ENCODE measurements around the gene SELENOV. TPM values are rescaled to one million over a fixed set of nuclear protein-coding genes. Genes with fewer than 3 reads are reported as not detected.

Gene SELENOV
- total and polyA plus RNA-seq, 9 of the 15 experiments (the other 6 are each of a cell fraction or from before 2014, with no cell fraction given) = 0.04 to 0.09 (median 0.06) TPM; not detected in 4

- TF ChIP-seq ZBTB33 (CRISPR knock-in tag; IDR thresholded peaks at IDR 0.05) (peak; percentile 71), ZFP30 (CRISPR knock-in tag; IDR thresholded peaks at IDR 0.05; ENCODE audit: borderline replicate concordance) (no peak), TEAD1 (CRISPR knock-in tag; IDR thresholded peaks at IDR 0.05) (peak in 1 of 2 experiments; percentile 82; a peak in 2 of 4 replicates), RBM39 (optimal IDR thresholded peaks at IDR 0.05; ENCODE audit: low read depth, low read length) (no peak), DACH1 (IDR thresholded peaks at IDR 0.05; ENCODE audit: partially characterized antibody) (no peak), TRIM25 (IDR thresholded peaks at IDR 0.05; ENCODE audit: borderline replicate concordance) (no peak), KLF13 (tag; IDR thresholded peaks at IDR 0.05; ENCODE audit: borderline replicate concordance, low read depth) (peak; percentile 99), SAP30 (IDR thresholded peaks at IDR 0.05; ENCODE audit: borderline replicate concordance, insufficient read depth, low read depth, low read length, poor library complexity, severe bottlenecking) (peak; percentile 65), ZHX1 (conservative IDR thresholded peaks at IDR 0.05; ENCODE audit: low read length) (peak; percentile 67; the same call in 1 of the 2 replicates), HNRNPL (IDR thresholded peaks at IDR 0.05; ENCODE audit: low read depth, low read length) (no peak), CBX3 (IDR thresholded peaks at IDR 0.05; ENCODE audit: borderline replicate concordance in 1 of 2, low read length in 2 of 2) (peak in 1 of 2 experiments; percentile 62; a peak in 1 of 3 replicates), GTF2A2 (tag; IDR thresholded peaks at IDR 0.05) (no peak), ZNF197 (CRISPR knock-in tag; IDR thresholded peaks at IDR 0.05; ENCODE audit: low read depth) (0 out of 2 replicates have a peak, but pooled peaks have one; percentile 13), TCF3 (CRISPR knock-in tag; IDR thresholded peaks at IDR 0.05) (peak; percentile 48), HDAC1 (IDR thresholded peaks at IDR 0.05) (peak in 1 of 2 experiments; percentile 92; a peak in 2 of 4 replicates), RBM22 (IDR thresholded peaks at IDR 0.05; ENCODE audit: low read depth, low read length, poor library complexity, severe bottlenecking) (no peak), FIP1L1 (IDR thresholded peaks at IDR 0.05; ENCODE audit: low read depth, low read length, poor library complexity, severe bottlenecking) (peak; percentile 77), THRAP3 (IDR thresholded peaks at IDR 0.05; ENCODE audit: borderline replicate concordance) (no peak)
Observed at GRCh38 chr19:39480337-39481228, 34.4 kb upstream of the SELENOV start, which contains the start of gene TIMM50 (continued).

Data from K562 (cell line).